Liver (tissue), 9 donors: ENCODE results near the gene TMEM89. TPM values are rescaled to one million over a fixed set of nuclear protein-coding genes. Genes with fewer than 3 reads are reported as not detected.

Experiments used
- DNase-seq: peaks from one replicate; pipeline ENCODE4 v3.0.0-alpha.2; 2017; ENCODE audit warnings: low spot score
- H3K27ac ChIP-seq, 2 donors: one replicate each; pipeline ENCODE4 v1.7.0; 2013; ENCODE audit warnings: inconsistent platforms in 2 of 2, low read length in 2 of 2, control low read depth in 1 of 2, low read depth in 1 of 2, mild to moderate bottlenecking in 1 of 2
- H3K27me3 ChIP-seq, 4 donors: one replicate each; pipeline versions ENCODE4 v1.6.1 to v1.7.0; 2013; ENCODE audit warnings: low read length in 3 of 4, inconsistent platforms in 1 of 4, mild to moderate bottlenecking in 1 of 4, moderate library complexity in 1 of 4; ENCODE audit not compliant: control insufficient read depth in 4 of 4, insufficient read depth in 4 of 4
- H3K36me3 ChIP-seq, 4 donors: one replicate each; pipeline versions ENCODE4 v1.6.1 to v1.7.0; 2013; ENCODE audit warnings: low read length in 3 of 4, mild to moderate bottlenecking in 3 of 4, low read depth in 1 of 4, moderate library complexity in 1 of 4; ENCODE audit not compliant: control insufficient read depth in 4 of 4, insufficient read depth in 3 of 4
- H3K4me1 ChIP-seq, 4 donors: one replicate each; pipeline versions ENCODE4 v1.6.1 to v1.7.0; 2013; ENCODE audit warnings: low read length in 3 of 4, mild to moderate bottlenecking in 3 of 4, moderate library complexity in 1 of 4; ENCODE audit not compliant: control insufficient read depth in 4 of 4, insufficient read depth in 4 of 4
- H3K4me3 ChIP-seq, 3 donors: one replicate each; pipeline versions ENCODE4 v1.6.1 to v1.7.0; 2013; ENCODE audit warnings: low read length in 3 of 3, control low read depth in 1 of 3, low read depth in 1 of 3, mild to moderate bottlenecking in 1 of 3
- H3K9ac ChIP-seq, 2 donors: one replicate each; pipeline ENCODE4 v1.7.0; 2013; ENCODE audit warnings: low read length in 2 of 2, mild to moderate bottlenecking in 2 of 2, moderate library complexity in 2 of 2, control low read depth in 1 of 2, low read depth in 1 of 2
- H3K9me3 ChIP-seq, 4 donors: one replicate each; pipeline versions ENCODE4 v1.6.1 to v1.7.0; 2013; ENCODE audit warnings: low read length in 3 of 4; ENCODE audit not compliant: control insufficient read depth in 4 of 4
- ATF3 ChIP-seq: IDR thresholded peaks from 2 replicates; pipeline ENCODE4 v1.6.1; 2016; ENCODE audit warnings: antibody characterized with exemption
- CTCF ChIP-seq: fragments of 150-350 bp; IDR thresholded peaks from 2 replicates; pipeline ENCODE4 v1.5.1; 2017; ENCODE audit warnings: improper control_type of control experiment, low read depth, low read length; ENCODE audit not compliant: missing input control
- EGR1 ChIP-seq, 2 donors: IDR thresholded peaks; 2 replicates each; pipeline ENCODE4 v1.6.1; 2016 to 2018; ENCODE audit warnings: antibody characterized with exemption in 2 of 2, low read depth in 2 of 2
- FOXA1 ChIP-seq: IDR thresholded peaks from 2 replicates; pipeline ENCODE4 v1.6.1; 2016; ENCODE audit warnings: antibody characterized with exemption
- FOXA2 ChIP-seq: IDR thresholded peaks from 2 replicates; pipeline ENCODE4 v1.6.1; 2016; ENCODE audit warnings: antibody characterized with exemption
- GABPA ChIP-seq, 2 donors: IDR thresholded peaks in 1 of 2; conservative IDR thresholded peaks in 1 of 2; 2 replicates each; pipeline ENCODE4 v1.6.1; 2016; ENCODE audit warnings: antibody characterized with exemption in 2 of 2, mild to moderate bottlenecking in 1 of 2, moderate library complexity in 1 of 2
- HNF4A ChIP-seq, 2 donors: conservative IDR thresholded peaks; 2 replicates each; pipeline ENCODE4 v1.6.1; 2016; ENCODE audit warnings: antibody characterized with exemption in 2 of 2, mild to moderate bottlenecking in 2 of 2
- JUND ChIP-seq, 2 donors: IDR thresholded peaks; 2 replicates each; pipeline ENCODE4 v1.6.1; 2016; ENCODE audit warnings: antibody characterized with exemption in 2 of 2
- MAX ChIP-seq: IDR thresholded peaks from 2 replicates; pipeline ENCODE4 v1.6.1; 2016; ENCODE audit warnings: antibody characterized with exemption
- NR2F2 ChIP-seq: IDR thresholded peaks from 2 replicates; pipeline ENCODE4 v1.6.1; 2016; ENCODE audit warnings: antibody characterized with exemption
- RAD21 ChIP-seq, 2 donors: IDR thresholded peaks; 2 replicates each; pipeline ENCODE4 v1.6.1; 2016; ENCODE audit warnings: antibody characterized with exemption in 2 of 2, mild to moderate bottlenecking in 2 of 2
- RXRA ChIP-seq, 2 donors: IDR thresholded peaks; 2 replicates each; pipeline ENCODE4 v1.6.1; 2017 to 2018; ENCODE audit warnings: antibody characterized with exemption in 2 of 2, mild to moderate bottlenecking in 1 of 2
- SP1 ChIP-seq: IDR thresholded peaks from 2 replicates; pipeline ENCODE4 v1.6.1; 2018; ENCODE audit warnings: antibody characterized with exemption, mild to moderate bottlenecking
- TAF1 ChIP-seq: conservative IDR thresholded peaks from 2 replicates; pipeline ENCODE4 v1.6.1; 2016; ENCODE audit warnings: antibody characterized with exemption, mild to moderate bottlenecking
- YY1 ChIP-seq: IDR thresholded peaks from 2 replicates; pipeline ENCODE4 v1.6.1; 2016; ENCODE audit warnings: antibody characterized with exemption, mild to moderate bottlenecking
- ZBTB33 ChIP-seq: IDR thresholded peaks from 2 replicates; pipeline ENCODE4 v1.6.1; 2016; ENCODE audit warnings: antibody characterized with exemption
- WGBS: extraction: QIAGEN DNeasy Blood & Tissue Kit; methylation state at CpG from one replicate; pipeline ENCODE4 v1.1.7; 2013; 5-methylcytosine and 5-hydroxymethylcytosine counted together
- polyA plus RNA-seq, 2 donors: library from polyadenylated mRNA; stranded (reverse) in 1 of 2; unstranded in 1 of 2; fragments of 200-250 nt in 1 of 2; fragments of >200 nt in 1 of 2; fragmentation: Nextera tagmentation in 1 of 2; extraction: Ambion mirVana in 1 of 2; gene quantifications; one replicate each; pipeline versions ENCODE4 v1.2.1 to v1.2.3, GENCODE V29; 2013 to 2015
- total RNA-seq, 2 donors: library from RNA; depleted of rRNA; stranded (reverse); fragments of >200 nt; gene quantifications; one replicate each; pipeline ENCODE4 v1.2.3, GENCODE V29; 2014
- donor health status: healthy.
- donor health status: healthy.
- donor health status: healthy.
- donor health status: healthy.
- donor health status: healthy.

The TMEM89 gene
- total and polyA plus RNA-seq, 4 donors, result not detected

- TF ChIP-seq JUND (IDR thresholded peaks at IDR 0.05), result no peak
- TF ChIP-seq ZBTB33, result no peak
- no peak for TF ChIP-seq YY1
- TF ChIP-seq FOXA1, result no peak
- no peak for TF ChIP-seq GABPA (IDR thresholded peaks at IDR 0.05 in 1 of 2, conservative IDR thresholded peaks at IDR 0.05 in 1 of 2)
- no peak for TF ChIP-seq FOXA2
- no peaks in the 10 kb centered on the region for H3K36me3 ChIP-seq
- H3K27me3 ChIP-seq, result no peaks in the 10 kb centered on the region
- 87% methylated on average over 4 of the region's 4 CpGs for WGBS
- H3K4me3 ChIP-seq, result no peak overlapping the region
- no peaks in the 10 kb centered on the region for H3K9me3 ChIP-seq
- no peak overlapping the region for H3K9ac ChIP-seq
- H3K4me1 ChIP-seq, result peaks cover 0 to under 1% (median 0%) of the 10 kb centered on the region in 4 donors
- H3K27ac ChIP-seq, result no peak overlapping the region
- DNase-seq, result no peak
Measured at GRCh38 chr3:48576647-48577046, 44.9 kb downstream of the TMEM89 start.

- H3K36me3 ChIP-seq, result no peaks in the 10 kb centered on the region
- no peak overlapping the region for H3K9ac ChIP-seq
- no peak overlapping the region for H3K4me3 ChIP-seq
- no peak for DNase-seq
- no peak overlapping the region for H3K27ac ChIP-seq
- H3K4me1 ChIP-seq, result no peaks in the 10 kb centered on the region
- TF ChIP-seq EGR1 (IDR thresholded peaks at IDR 0.05; ENCODE audit: low read depth in 2 of 2) (no peak), SP1 (no peak), GABPA (IDR thresholded peaks at IDR 0.05 in 1 of 2, conservative IDR thresholded peaks at IDR 0.05 in 1 of 2) (no peak), MAX (no peak)
- no peaks in the 10 kb centered on the region for H3K27me3 ChIP-seq
- no peaks in the 10 kb centered on the region for H3K9me3 ChIP-seq
- WGBS, result 90% methylated on average over 17 of the region's 17 CpGs
Measured at GRCh38 chr3:48575366-48575765, 46.2 kb downstream of the TMEM89 start.

GRCh38 chr3:48573973-48574585 is 47.5 kb downstream of the TMEM89 start:
- 96% methylated on average over 10 of the region's 10 CpGs for WGBS
- no peak for DNase-seq
- no peaks in the 10 kb centered on the region for H3K36me3 ChIP-seq

GRCh38 chr3:48572517-48572916 is 49.1 kb downstream of the TMEM89 start:
- DNase-seq, result no peak
- 89% methylated on average over 7 of the region's 7 CpGs for WGBS
- no peaks in the 10 kb centered on the region for H3K9me3 ChIP-seq
- no peak overlapping the region for H3K27ac ChIP-seq
- H3K4me1 ChIP-seq, result no peaks in the 10 kb centered on the region
- no peaks in the 10 kb centered on the region for H3K27me3 ChIP-seq
- no peaks in the 10 kb centered on the region for H3K36me3 ChIP-seq
- H3K9ac ChIP-seq, result no peak overlapping the region
- H3K4me3 ChIP-seq, result no peak overlapping the region
- no peak for TF ChIP-seq TAF1
- no peak for TF ChIP-seq ATF3
- TF ChIP-seq CTCF, result no peak
- TF ChIP-seq SP1, result no peak
- no peak for TF ChIP-seq GABPA (IDR thresholded peaks at IDR 0.05 in 1 of 2, conservative IDR thresholded peaks at IDR 0.05 in 1 of 2)
- TF ChIP-seq NR2F2, result no peak
- TF ChIP-seq YY1, result no peak
- no peak for TF ChIP-seq ZBTB33
- TF ChIP-seq HNF4A (conservative IDR thresholded peaks at IDR 0.05), result no peak
- no peak for TF ChIP-seq EGR1 (IDR thresholded peaks at IDR 0.05; ENCODE audit: low read depth in 2 of 2)
- TF ChIP-seq RXRA (IDR thresholded peaks at IDR 0.05), result no peak
- TF ChIP-seq FOXA1, result no peak

More at GRCh38 chr3:48573973-48574585, 47.5 kb downstream of the TMEM89 start:
- Histone ChIP-seq H3K4me1 (no peaks in the 10 kb centered on the region), H3K9ac (no peak overlapping the region), H3K4me3 (no peak overlapping the region), H3K27me3 (no peaks in the 10 kb centered on the region), H3K9me3 (no peaks in the 10 kb centered on the region), H3K27ac (no peak overlapping the region)
- TF ChIP-seq TAF1 (no peak), SP1 (no peak), JUND (IDR thresholded peaks at IDR 0.05) (no peak), RXRA (IDR thresholded peaks at IDR 0.05) (no peak), RAD21 (IDR thresholded peaks at IDR 0.05) (no peak), GABPA (IDR thresholded peaks at IDR 0.05 in 1 of 2, conservative IDR thresholded peaks at IDR 0.05 in 1 of 2) (no peak), EGR1 (IDR thresholded peaks at IDR 0.05; ENCODE audit: low read depth in 2 of 2) (no peak)
